IPS-11a (cell line): Measurements from ENCODE around the gene GJC1.

Experiments
- H3K4me3 ChIP-seq: one replicate; pipeline ENCODE4 v1.5.1; 2013; ENCODE audit warnings: low read depth, low read length, control low read depth

GJC1 gene

GRCh38 chr17:44804302-44805089 lies 25.6 kb downstream of the GJC1 start:
- no peak overlapping the region for H3K4me3 ChIP-seq

- no peak overlapping the region for H3K4me3 ChIP-seq
These were observed 28.2 kb downstream of the GJC1 start for GRCh38 chr17:44801880-44802279.

- no peak overlapping the region for H3K4me3 ChIP-seq
These were observed 31.7 kb downstream of the GJC1 start for GRCh38 chr17:44798356-44798755.

GRCh38 chr17:44797802-44798201 lies 32.3 kb downstream of the GJC1 start:
- no peak overlapping the region for H3K4me3 ChIP-seq

- H3K4me3 ChIP-seq = no peak overlapping the region
These were observed 33.4 kb downstream of the GJC1 start for GRCh38 chr17:44796731-44797130.

GRCh38 chr17:44795928-44796327 lies 34.2 kb downstream of the GJC1 start:
- no peak overlapping the region for H3K4me3 ChIP-seq

- no peak overlapping the region for H3K4me3 ChIP-seq
These were observed 34.7 kb downstream of the GJC1 start for GRCh38 chr17:44795421-44795820.

- H3K4me3 ChIP-seq = no peak overlapping the region
These were observed 35.2 kb downstream of the GJC1 start for GRCh38 chr17:44794851-44795413.

- no peak overlapping the region for H3K4me3 ChIP-seq
These were observed 35.9 kb downstream of the GJC1 start for GRCh38 chr17:44793885-44794842.

GRCh38 chr17:44792276-44792675 lies 37.8 kb downstream of the GJC1 start:
- H3K4me3 ChIP-seq = no peak overlapping the region

- no peak overlapping the region for H3K4me3 ChIP-seq
These were observed 41.9 kb downstream of the GJC1 start for GRCh38 chr17:44788139-44788538.

- H3K4me3 ChIP-seq = no peak overlapping the region
These were observed 42.7 kb downstream of the GJC1 start for GRCh38 chr17:44787271-44787940.

- no peak overlapping the region for H3K4me3 ChIP-seq
These were observed 43.5 kb downstream of the GJC1 start for GRCh38 chr17:44786551-44787081.

- no peak overlapping the region for H3K4me3 ChIP-seq
These were observed 44.2 kb downstream of the GJC1 start for GRCh38 chr17:44785921-44786320.

GRCh38 chr17:44782326-44782850 lies 47.7 kb downstream of the GJC1 start:
- H3K4me3 ChIP-seq = no peak overlapping the region

GRCh38 chr17:44781551-44782325 lies 48.3 kb downstream of the GJC1 start:
- no peak overlapping the region for H3K4me3 ChIP-seq

GRCh38 chr17:44780845-44781480 lies 49.1 kb downstream of the GJC1 start:
- H3K4me3 ChIP-seq = no peak overlapping the region

- H3K4me3 ChIP-seq = no peak overlapping the region
These were observed 49.9 kb downstream of the GJC1 start for GRCh38 chr17:44780161-44780560.
